Purkinje cell (primary cell): Measurements from ENCODE around the gene TMCC1. TPM values are rescaled to one million over a fixed set of nuclear protein-coding genes. Genes with fewer than 3 reads are reported as not detected.

Experiments used
- polyA plus RNA-seq: library from polyadenylated mRNA; unstranded; fragments of >200 nt; fragmentation: Nextera tagmentation; gene quantifications from 2 replicates; pipeline ENCODE4 v1.2.1, GENCODE V29; 2014

The TMCC1 gene
- polyA plus RNA-seq, result 20.1 and 34.6 TPM in 2 replicates

GRCh38 chr3:129893581-129894070 is at the start of gene TMCC1:
TSS of gene TMCC1 (minus strand) at chr3:129893711.

GRCh38 chr3:129606636-129607390 is 286.7 kb downstream of the TMCC1 start, which contains the start of gene PLXND1:
TSS of gene PLXND1 (minus strand) at chr3:129606676. CDS start at chr3:129606639, 37 bp downstream.

Other genes with a start within 250 kb of the TMCC1 start
- gene TRH, start 81.0 kb upstream of the TMCC1 start, polyA plus RNA-seq, result 0.40 TPM in 1 of 2 replicates, not detected in the other
- 0.46 and 0.47 TPM in 2 replicates for gene ALG1L2, start 188.1 kb upstream of the TMCC1 start, polyA plus RNA-seq